Endothelial cell of umbilical vein (primary cell): ENCODE results near the gene OSCAR. TPM values are rescaled to one million over a fixed set of nuclear protein-coding genes. Genes with fewer than 3 reads are reported as not detected.

Experiments
- BruUV-seq: library from RNA; stranded (reverse); fragments of 400-500 nt; replicated peaks from 2 replicates; lab custom pipeline; 2021; lab: Mats Ljungman, UMichigan
- CTCF ChIA-PET: fragments of 300-600, 350-600 bp; sonication (Branson Sonifier 250); formaldehyde crosslinking; loops from one replicate; lab custom pipeline; 2021; ENCODE audit warnings: antibody characterized with exemption, inconsistent platforms; lab: Charles Lee
- POLR2A ChIA-PET: fragments of 300-600, 350-600 bp; sonication (Branson Sonifier 250); formaldehyde crosslinking; loops from one replicate; lab custom pipeline; 2021; ENCODE audit warnings: antibody characterized with exemption, inconsistent platforms; lab: Charles Lee
- DNase-seq: peaks from one replicate; pipeline ENCODE4 v3.0.0-alpha.2; 2011; ENCODE audit warnings: low read depth, low spot score
- FAIRE-seq: peaks from 2 replicates; lab custom pipeline; 2011; peaks lifted over from hg19 to GRCh38; lab: Jason Lieb, UNC
- H2AFZ ChIP-seq: 2 replicates; pipeline ENCODE4 v1.6.0; 2012; ENCODE audit warnings: low read depth, low read length, control low read depth, inconsistent platforms
- H3K27ac ChIP-seq: 2 replicates; pipeline ENCODE4 v1.5.1; 2011; ENCODE audit warnings: low read depth, mild to moderate bottlenecking, control low read depth, low read length, moderate library complexity; ENCODE audit not compliant: insufficient read depth
- H3K27me3 ChIP-seq, 2 experiments: 2 replicates each; pipeline versions ENCODE4 v1.6.0 to v1.6.1; 2011; ENCODE audit warnings: low read length in 2 of 2, mixed read lengths in 1 of 2; ENCODE audit not compliant: control insufficient read depth in 2 of 2, insufficient read depth in 2 of 2
- H3K36me3 ChIP-seq, 2 experiments: 2 replicates in 1 of 2; 3 replicates in 1 of 2; pipeline ENCODE4 v1.5.1; 2011; ENCODE audit warnings: low read length in 2 of 2, mild to moderate bottlenecking in 1 of 2, moderate library complexity in 1 of 2; ENCODE audit not compliant: control insufficient read depth in 2 of 2, insufficient read depth in 2 of 2; ENCODE audit errors: extremely low read depth in 1 of 2
- H3K4me1 ChIP-seq: 3 replicates; pipeline ENCODE4 v1.5.1; 2011; ENCODE audit warnings: mild to moderate bottlenecking, low read length; ENCODE audit not compliant: control insufficient read depth, insufficient read depth; ENCODE audit errors: extremely low read depth
- H3K4me2 ChIP-seq: 2 replicates; pipeline ENCODE4 v1.6.1; 2011; ENCODE audit warnings: low read length, control low read depth, mixed read lengths; ENCODE audit not compliant: insufficient read depth
- H3K4me3 ChIP-seq, 3 experiments: fragments of 200-600 bp in 1 of 3; sonication (generic), shearing (Covaris generic) in 1 of 3; replicated peaks in 1 of 3; 2 replicates each; pipeline ENCODE4 v1.5.1; 2011 to 2016; ENCODE audit warnings: control low read depth in 3 of 3, low read length in 3 of 3, mild to moderate bottlenecking in 2 of 3, inconsistent platforms in 1 of 3, low read depth in 1 of 3, moderate library complexity in 1 of 3; ENCODE audit not compliant: insufficient read depth in 1 of 3
- H3K79me2 ChIP-seq: 2 replicates; pipeline ENCODE4 v1.6.0; 2012; ENCODE audit warnings: low read length, inconsistent platforms; ENCODE audit not compliant: control insufficient read depth, insufficient read depth
- H3K9ac ChIP-seq: replicated peaks from 2 replicates; pipeline ENCODE3; 2011; ENCODE audit warnings: low read length, control low read depth; ENCODE audit not compliant: insufficient read depth; ENCODE audit errors: extremely low read depth
- H3K9me1 ChIP-seq: replicated peaks from 3 replicates; pipeline ENCODE4 v1.6.0; 2011; ENCODE audit warnings: mild to moderate bottlenecking, low read length; ENCODE audit not compliant: control insufficient read depth, insufficient read depth; ENCODE audit errors: extremely low read depth
- H3K9me3 ChIP-seq: replicated peaks from 2 replicates; pipeline ENCODE4 v1.5.1; 2012; ENCODE audit warnings: low read length, inconsistent platforms; ENCODE audit not compliant: control insufficient read depth, insufficient read depth
- H4K20me1 ChIP-seq: replicated peaks from 2 replicates; pipeline ENCODE3; 2011; ENCODE audit warnings: mild to moderate bottlenecking, low read length; ENCODE audit not compliant: control insufficient read depth, insufficient read depth; ENCODE audit errors: extremely low read depth
- CTCF ChIP-seq, 2 donors: IDR thresholded peaks; 1 replicate in 1 of 2; 2 replicates in 1 of 2; pipeline ENCODE4 v1.5.1; 2011; ENCODE audit warnings: low read length in 2 of 2, mild to moderate bottlenecking in 2 of 2, moderate library complexity in 2 of 2, control low read depth in 1 of 2, inconsistent platforms in 1 of 2, low read depth in 1 of 2; ENCODE audit not compliant: insufficient read depth in 1 of 2; ENCODE audit errors: extremely low read depth in 1 of 2
- EZH2 ChIP-seq: IDR thresholded peaks from 2 replicates; pipeline ENCODE4 v1.6.1; 2012; ENCODE audit warnings: borderline replicate concordance, low read depth, mild to moderate bottlenecking, moderate library complexity, low read length, inconsistent platforms; ENCODE audit not compliant: severe bottlenecking
- FOS ChIP-seq: IDR thresholded peaks from 2 replicates; pipeline ENCODE4 v1.6.1; 2011; ENCODE audit warnings: mild to moderate bottlenecking, low read length, moderate library complexity, borderline replicate concordance; ENCODE audit not compliant: insufficient read depth
- GATA2 ChIP-seq: IDR thresholded peaks from 2 replicates; pipeline ENCODE4 v1.7.0; 2011; ENCODE audit warnings: low read depth, mild to moderate bottlenecking, moderate library complexity, mixed read lengths, low read length; ENCODE audit not compliant: insufficient read length, insufficient read depth
- JUN ChIP-seq: IDR thresholded peaks from 2 replicates; pipeline ENCODE4 v1.6.1; 2011; ENCODE audit warnings: borderline replicate concordance, low read depth; ENCODE audit not compliant: insufficient read length, insufficient read depth
- MAX ChIP-seq: IDR thresholded peaks from 2 replicates; pipeline ENCODE4 v1.6.1; 2011; ENCODE audit not compliant: insufficient read depth, insufficient read length
- MYC ChIP-seq: IDR thresholded peaks from one replicate; pipeline ENCODE4 v1.6.1; 2011; ENCODE audit warnings: mild to moderate bottlenecking, low read depth, low read length
- POLR2A ChIP-seq: IDR thresholded peaks from 2 replicates; pipeline ENCODE4 v1.6.1; 2012; ENCODE audit warnings: low read depth, mild to moderate bottlenecking, control low read depth, low read length
- POLR2AphosphoS5 ChIP-seq: IDR thresholded peaks from 2 replicates; pipeline ENCODE4 v1.6.1; 2012; ENCODE audit warnings: low read depth, mild to moderate bottlenecking, control low read depth, low read length, moderate library complexity; ENCODE audit not compliant: insufficient read depth
- dilution Hi-C: fragments of 300-500 bp; cut with MboI; formaldehyde crosslinking; loops from one replicate; pipeline ENCODE4 v1.15.0; 2019; ENCODE audit warnings: low sequenced_read_pairs; ENCODE audit not compliant: extremely low pct_ligation_motif_present
- intact Hi-C: fragments of 100-400 bp; cut with micrococcal nuclease; formaldehyde crosslinking; loops from one replicate; pipeline ENCODE4 v1.10.0; 2022
- polyA plus RNA-seq, 4 experiments: library from polyadenylated mRNA; depleted of rRNA in 3 of 4; stranded (reverse) in 3 of 4; unstranded in 1 of 4; fragments of >200 nt; gene quantifications; 2 replicates each; pipeline versions ENCODE4 v1.2.1 to v1.2.3, GENCODE V29; 2011 to 2012; ENCODE audit warnings: missing spikeins in 1 of 4
- total RNA-seq: library from RNA; stranded (reverse); gene quantifications from 2 replicates; pipeline ENCODE4 v1.2.3, GENCODE V29; 2021

The OSCAR gene
- total and polyA plus RNA-seq, 2 donors (not counting 3 experiments of a cell fraction or from before 2014, with no cell fraction given) = 0.08 TPM; not detected in 1

GRCh38 chr19:54095136-54095858, 5.3 kb downstream of the OSCAR start:
- no TSS peak for BruUV-seq
- no peaks in the 10 kb centered on the region for H3K27me3 ChIP-seq
- H3K27ac ChIP-seq = no peak overlapping the region
- no peaks in the 10 kb centered on the region for H3K9me1 ChIP-seq
- peak overlapping the region; percentile 49 for H3K4me2 ChIP-seq
- CTCF ChIA-PET = interaction anchor here (0.6 to 4.2 kb wide), 11 partner anchors 8 to 320 kb away, joined by 3 to 27 read pairs (median 4); no protein-coding TSS in a partner anchor
- FAIRE-seq (no peak), DNase-seq (no peak)
- H3K9me3 ChIP-seq = no peaks in the 10 kb centered on the region
- no peaks in the 10 kb centered on the region for H3K4me1 ChIP-seq
- POLR2A ChIA-PET = no interaction called here
- intact Hi-C loops = loop anchor here (5.0 kb wide), 1 partner anchor 188 kb away; the partner anchor contains the start of gene CACNG7
- H3K36me3 ChIP-seq = no peaks in the 10 kb centered on the region
- H3K79me2 ChIP-seq = no peaks in the 10 kb centered on the region
- TF ChIP-seq GATA2 (no peak), POLR2AphosphoS5 (no peak), POLR2A (no peak), EZH2 (no peak), FOS (no peak), CTCF (IDR thresholded peaks at IDR 0.05; ENCODE audit: extremely low read depth in 1 of 2, insufficient read depth in 1 of 2, low read depth in 1 of 2, low read length in 2 of 2) (no peak), JUN (no peak), MAX (no peak), MYC (no peak)
- H2AFZ ChIP-seq = peak overlapping the region; percentile 66
- no peaks in the 10 kb centered on the region for H4K20me1 ChIP-seq
- no peak overlapping the region for H3K9ac ChIP-seq
- H3K4me3 ChIP-seq = no peak overlapping the region
- dilution Hi-C loops = no loop called here
